IMR-90 (cell line): ENCODE measurements around the gene TTI1. TPM values are rescaled to one million over a fixed set of nuclear protein-coding genes. Genes with fewer than 3 reads are reported as not detected.

Experiments
- ATAC-seq: fragments of 200-7000 bp; cut with Tn5 transposase; 2 replicates; pipeline ENCODE4 v1.9.1; 2020; ENCODE audit warnings: low read depth, mild to moderate bottlenecking, moderate library complexity
- BruUV-seq: library from RNA; stranded (reverse); fragments of 400-500 nt; replicated peaks from 2 replicates; lab custom pipeline; 2021; lab: Mats Ljungman, UMichigan
- CTCF ChIA-PET: fragments of 300-600 bp; formaldehyde crosslinking; extraction: SDS; loops from one replicate; lab custom pipeline; 2021; ENCODE audit warnings: antibody characterized with exemption; lab: Yijun Ruan, JAX
- POLR2A ChIA-PET: fragments of 300-600 bp; sonication (Branson Sonifier 250); formaldehyde crosslinking; loops from one replicate; lab custom pipeline; 2022; ENCODE audit warnings: antibody characterized with exemption; ENCODE audit not compliant: unreplicated experiment; lab: Charles Lee
- DNase-seq: peaks from one replicate; pipeline ENCODE4 v3.0.0; 2013
- H2AFZ ChIP-seq: replicated peaks from 2 replicates; pipeline ENCODE3; 2013; ENCODE audit warnings: low read length, mild to moderate bottlenecking; ENCODE audit not compliant: poor library complexity
- H2AK5ac ChIP-seq: 2 replicates; pipeline ENCODE4 v1.6.1; 2013; ENCODE audit warnings: low read depth, low read length, inconsistent platforms
- H2AK9ac ChIP-seq: replicated peaks from 2 replicates; pipeline ENCODE3; 2013; ENCODE audit warnings: mild to moderate bottlenecking, low read depth, low read length, moderate library complexity; ENCODE audit not compliant: poor library complexity
- H2BK120ac ChIP-seq: 2 replicates; pipeline ENCODE4 v1.6.1; 2013; ENCODE audit warnings: low read depth, low read length, inconsistent platforms
- H2BK15ac ChIP-seq: 3 replicates; pipeline ENCODE4 v1.6.1; 2013; ENCODE audit warnings: low read depth, low read length, inconsistent platforms
- H2BK20ac ChIP-seq: 2 replicates; pipeline ENCODE4 v1.6.1; 2013; ENCODE audit warnings: low read depth, mild to moderate bottlenecking, inconsistent platforms, low read length, moderate library complexity
- H2BK5ac ChIP-seq: 2 replicates; pipeline ENCODE4 v1.6.1; 2013; ENCODE audit warnings: mild to moderate bottlenecking, low read depth, low read length, inconsistent platforms; ENCODE audit not compliant: poor library complexity, severe bottlenecking
- H3K14ac ChIP-seq: replicated peaks from 2 replicates; pipeline ENCODE4 v1.6.1; 2013; ENCODE audit warnings: low read depth, low read length, inconsistent platforms
- H3K18ac ChIP-seq: 2 replicates; pipeline ENCODE4 v1.6.1; 2013; ENCODE audit warnings: low read depth, low read length, control low read depth
- H3K23ac ChIP-seq: 2 replicates; pipeline ENCODE4 v1.6.1; 2013; ENCODE audit warnings: low read depth, low read length, inconsistent platforms
- H3K27ac ChIP-seq: 2 replicates; pipeline ENCODE4 v1.5.1; 2013; ENCODE audit warnings: mild to moderate bottlenecking, control low read depth, low read length; ENCODE audit not compliant: insufficient read depth
- H3K27me3 ChIP-seq: 2 replicates; pipeline ENCODE4 v1.6.1; 2013; ENCODE audit warnings: low read length; ENCODE audit not compliant: control insufficient read depth, insufficient read depth
- H3K36me3 ChIP-seq: 2 replicates; pipeline ENCODE4 v1.6.1; 2013; ENCODE audit warnings: low read length, mixed read lengths; ENCODE audit not compliant: control insufficient read depth, insufficient read depth
- H3K4ac ChIP-seq: 2 replicates; pipeline ENCODE4 v1.6.1; 2013; ENCODE audit warnings: low read depth, low read length, inconsistent platforms
- H3K4me1 ChIP-seq: 2 replicates; pipeline ENCODE4 v1.6.1; 2013; ENCODE audit warnings: low read length, mixed read lengths; ENCODE audit not compliant: control insufficient read depth, insufficient read depth
- H3K4me2 ChIP-seq: 2 replicates; pipeline ENCODE4 v1.6.1; 2013; ENCODE audit warnings: low read depth, mild to moderate bottlenecking, control low read depth, low read length, moderate library complexity
- H3K4me3 ChIP-seq: 2 replicates; pipeline ENCODE4 v1.5.1; 2013; ENCODE audit warnings: low read depth, mild to moderate bottlenecking, control low read depth, low read length, moderate library complexity; ENCODE audit not compliant: insufficient read depth
- H3K56ac ChIP-seq: 2 replicates; pipeline ENCODE4 v1.6.1; 2013; ENCODE audit warnings: low read length, inconsistent platforms; ENCODE audit not compliant: insufficient read depth; ENCODE audit errors: extremely low read depth
- H3K79me1 ChIP-seq, 2 experiments: 2 replicates each; pipeline ENCODE4 v1.6.1; 2013; ENCODE audit warnings: low read length in 2 of 2, inconsistent platforms in 1 of 2, low read depth in 1 of 2
- H3K9ac ChIP-seq: 2 replicates; pipeline ENCODE4 v1.6.1; 2013; ENCODE audit warnings: low read depth, low read length, control low read depth
- H3K9me1 ChIP-seq: 2 replicates; pipeline ENCODE4 v1.6.1; 2013; ENCODE audit warnings: low read length, inconsistent platforms; ENCODE audit not compliant: insufficient read depth
- H3K9me3 ChIP-seq: 2 replicates; pipeline ENCODE4 v1.6.1; 2013; ENCODE audit warnings: low read length; ENCODE audit not compliant: control insufficient read depth, insufficient read depth
- H4K20me1 ChIP-seq: 2 replicates; pipeline ENCODE4 v1.6.1; 2013; ENCODE audit warnings: low read length, inconsistent platforms; ENCODE audit not compliant: insufficient read depth
- H4K5ac ChIP-seq: 2 replicates; pipeline ENCODE4 v1.6.1; 2013; ENCODE audit warnings: mild to moderate bottlenecking, low read depth, low read length, control low read depth
- H4K8ac ChIP-seq, 2 experiments: 2 replicates each; pipeline ENCODE4 v1.6.1; 2013; ENCODE audit warnings: low read depth in 2 of 2, low read length in 2 of 2, control low read depth in 1 of 2, inconsistent platforms in 1 of 2
- H4K91ac ChIP-seq: 2 replicates; pipeline ENCODE4 v1.6.1; 2013; ENCODE audit warnings: low read depth, low read length, inconsistent platforms; ENCODE audit not compliant: insufficient read depth
- BHLHE40 ChIP-seq: fragments of 150-350 bp; IDR thresholded peaks from 2 replicates; pipeline ENCODE4 v1.6.1; 2016; ENCODE audit warnings: mild to moderate bottlenecking, low read depth, low read length
- CEBPB ChIP-seq: IDR thresholded peaks from 2 replicates; pipeline ENCODE4 v1.6.1; 2012; ENCODE audit warnings: low read depth, low read length, improper control_type of control experiment
- CTCF ChIP-seq: conservative IDR thresholded peaks from 2 replicates; pipeline ENCODE4 v1.5.1; 2012; ENCODE audit warnings: mild to moderate bottlenecking, low read depth, low read length, improper control_type of control experiment
- FOS ChIP-seq: fragments of 150-350 bp; IDR thresholded peaks from 2 replicates; pipeline ENCODE4 v1.6.1; 2016; ENCODE audit warnings: low read depth, low read length
- MAFK ChIP-seq: IDR thresholded peaks from 2 replicates; pipeline ENCODE4 v1.6.1; 2012; ENCODE audit warnings: low read depth, low read length, improper control_type of control experiment
- MAZ ChIP-seq: IDR thresholded peaks from 2 replicates; pipeline ENCODE4 v1.6.1; 2012; ENCODE audit warnings: low read depth, mild to moderate bottlenecking, low read length, improper control_type of control experiment, moderate library complexity, borderline replicate concordance
- MXI1 ChIP-seq: IDR thresholded peaks from 2 replicates; pipeline ENCODE4 v1.6.1; 2012; ENCODE audit warnings: low read depth, mild to moderate bottlenecking, low read length, moderate library complexity, borderline replicate concordance
- NFE2L2 ChIP-seq: fragments of 150-350 bp; IDR thresholded peaks from 2 replicates; pipeline ENCODE4 v1.6.1; 2016; ENCODE audit warnings: low read depth, mild to moderate bottlenecking, low read length
- POLR2A ChIP-seq: IDR thresholded peaks from 2 replicates; pipeline ENCODE4 v1.6.1; 2012; ENCODE audit warnings: mild to moderate bottlenecking, low read depth, low read length
- RCOR1 ChIP-seq: IDR thresholded peaks from 2 replicates; pipeline ENCODE4 v1.6.1; 2012; ENCODE audit warnings: mild to moderate bottlenecking, low read length, improper control_type of control experiment; ENCODE audit not compliant: insufficient replicate concordance
- SMC3 ChIP-seq: fragments of 150-350 bp; IDR thresholded peaks from 2 replicates; pipeline ENCODE4 v1.6.1; 2016; ENCODE audit warnings: low read depth, mild to moderate bottlenecking, antibody characterized with exemption, low read length, moderate library complexity
- WGBS, 2 experiments: methylation state at CpG; one replicate each; pipeline versions ENCODE4 v1.1.5 to v1.1.7; 2013; ENCODE audit warnings: missing lambda C conversion rate in 2 of 2; ENCODE audit not compliant: insufficient read length in 1 of 2; ENCODE audit errors: extremely low coverage in 2 of 2; 5-methylcytosine and 5-hydroxymethylcytosine counted together
- dilution Hi-C: fragments of 300-500 bp; cut with HindIII; formaldehyde crosslinking; loops from one replicate; pipeline ENCODE4 v1.14.3; 2018; ENCODE audit warnings: low sequenced_read_pairs; ENCODE audit not compliant: unreplicated experiment
- in situ Hi-C: fragments of 300-500 bp; cut with MboI; formaldehyde crosslinking; loops from 3 replicates; pipeline ENCODE4 v1.14.3; 2019; ENCODE audit warnings: low sequenced_read_pairs, inconsistent platforms, mixed read lengths
- intact Hi-C: fragments of 100-400 bp; cut with micrococcal nuclease; formaldehyde crosslinking; loops from 2 replicates; pipeline ENCODE4 v1.10.0; 2022
- polyA plus RNA-seq, 3 experiments: library from polyadenylated mRNA; depleted of rRNA; stranded (reverse); fragments of >200 nt; gene quantifications; 2 replicates each; pipeline ENCODE4 v1.2.3, GENCODE V29; 2012; ENCODE audit warnings: low replicate concordance in 1 of 3
- total RNA-seq: library from RNA; depleted of rRNA; stranded (reverse); fragments of >200 nt; gene quantifications from 2 replicates; pipeline ENCODE4 v1.2.3, GENCODE V29; 2012

TTI1 gene
- total and polyA plus RNA-seq, 2 of the 4 experiments (the other 2 are of a cell fraction), result 12.5 to 17.6 TPM

DNA sequence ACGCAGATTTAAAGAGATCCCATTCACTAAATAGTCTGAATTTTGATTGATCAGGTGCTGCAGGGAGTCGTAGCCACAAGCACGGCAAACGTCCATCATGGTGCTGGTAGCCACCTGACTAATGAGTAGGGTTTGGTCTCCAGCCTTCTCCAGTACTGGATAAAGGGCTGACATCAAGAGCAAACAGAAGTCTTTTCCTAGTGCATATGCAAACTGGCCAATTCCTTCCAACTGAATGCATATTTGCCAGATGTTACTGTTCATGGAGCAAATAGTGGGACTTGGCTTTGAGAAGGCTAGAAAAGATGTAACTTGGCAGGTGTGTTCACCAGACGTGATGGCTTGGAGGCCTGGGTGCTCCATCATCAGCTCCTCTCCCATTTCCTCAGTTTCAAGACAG lies 21.6 kb downstream of the TTI1 start:
- Histone ChIP-seq H3K36me3 (peaks cover 28% of the 10 kb centered on the region), H2BK15ac (no peak overlapping the region), H2BK5ac (no peak overlapping the region), H3K23ac (no peak overlapping the region), H3K56ac (no peak overlapping the region), H2AFZ (no peak overlapping the region), H3K9ac (no peak overlapping the region), H3K9me3 (no peaks in the 10 kb centered on the region), H2AK5ac (no peak overlapping the region), H3K4me1 (no peaks in the 10 kb centered on the region), H2BK20ac (no peak overlapping the region), H3K4me2 (no peak overlapping the region), H3K27ac (no peak overlapping the region), H3K27me3 (no peaks in the 10 kb centered on the region), H2AK9ac (no peak overlapping the region), H4K91ac (no peak overlapping the region), H3K4me3 (no peak overlapping the region), H2BK120ac (no peak overlapping the region), H3K14ac (no peak overlapping the region), H4K20me1 (0 out of 2 replicates have a peak, but pooled peaks cover 3% of the 10 kb centered on the region), H3K79me1 (peaks cover 49 to 61% of the 10 kb centered on the region in 2 experiments), H3K18ac (no peak overlapping the region), H4K5ac (no peak overlapping the region), H3K9me1 (peaks cover 8% of the 10 kb centered on the region), H4K8ac (no peak overlapping the region), H3K4ac (no peak overlapping the region)
- WGBS, 2 experiments, result no CpG with 5 or more reads among the region's 5 CpGs
- DNase-seq, result no peak
- ChIA-PET CTCF (no interaction called here), POLR2A (no interaction called here)
- intact Hi-C loops, result no loop called here
- ATAC-seq, result no peak
- in situ Hi-C loops, result no loop called here
- BruUV-seq, result no TSS peak
- TF ChIP-seq FOS (no peak), POLR2A (no peak), CTCF (no peak), MAFK (no peak), BHLHE40 (no peak), MAZ (no peak), RCOR1 (no peak), NFE2L2 (no peak), MXI1 (no peak), SMC3 (no peak), CEBPB (no peak)
- dilution Hi-C loops, result no loop called here
